Keratinocyte (primary cell): ENCODE data around the gene COPA. TPM values are rescaled to one million over a fixed set of nuclear protein-coding genes. Genes with fewer than 3 reads are reported as not detected.
A peak's percentile ranks its signal among the peaks of the same experiment; 100 is the strongest.

ENCODE experiments used
- DNase-seq: peaks from one replicate; pipeline ENCODE4 v3.0.0-alpha.2; 2011; ENCODE audit warnings: low read depth, missing footprints, low spot score
- FAIRE-seq: peaks from 2 replicates; lab custom pipeline; 2011; peaks lifted over from hg19 to GRCh38; lab: Jason Lieb, UNC
- H2AFZ ChIP-seq: 2 replicates; pipeline ENCODE4 v1.6.0; 2012; ENCODE audit warnings: low read length, control low read depth, inconsistent platforms; ENCODE audit not compliant: control insufficient read depth
- H3K27ac ChIP-seq: 2 replicates; pipeline ENCODE4 v1.5.1; 2011; ENCODE audit warnings: low read length; ENCODE audit not compliant: control insufficient read depth, insufficient read depth
- H3K27me3 ChIP-seq: 3 replicates; pipeline ENCODE4 v1.6.0; 2011; ENCODE audit warnings: low read length; ENCODE audit not compliant: control insufficient read depth, insufficient read depth; ENCODE audit errors: extremely low read depth
- H3K36me3 ChIP-seq, 2 experiments: 2 replicates in 1 of 2; 3 replicates in 1 of 2; pipeline ENCODE4 v1.5.1; 2011; ENCODE audit warnings: low read length in 2 of 2, mild to moderate bottlenecking in 1 of 2; ENCODE audit not compliant: control insufficient read depth in 2 of 2, insufficient read depth in 2 of 2; ENCODE audit errors: extremely low read depth in 1 of 2
- H3K4me1 ChIP-seq: 3 replicates; pipeline ENCODE4 v1.5.1; 2011; ENCODE audit warnings: low read length; ENCODE audit not compliant: control insufficient read depth, insufficient read depth; ENCODE audit errors: extremely low read depth
- H3K4me2 ChIP-seq: 3 replicates; pipeline ENCODE4 v1.6.0; 2011; ENCODE audit warnings: low read depth, low read length; ENCODE audit not compliant: control insufficient read depth, insufficient read depth; ENCODE audit errors: extremely low read depth
- H3K4me3 ChIP-seq, 3 experiments: fragments of 200-600 bp in 1 of 3; sonication (generic) in 1 of 3; 2 replicates in 2 of 3; 3 replicates in 1 of 3; pipeline ENCODE4 v1.5.1; 2011 to 2016; ENCODE audit warnings: low read length in 3 of 3, mild to moderate bottlenecking in 3 of 3, control low read depth in 2 of 3, inconsistent platforms in 1 of 3, low read depth in 1 of 3, mixed read lengths in 1 of 3, mixed run types in 1 of 3, moderate library complexity in 1 of 3; ENCODE audit not compliant: control insufficient read depth in 2 of 3, insufficient read depth in 2 of 3; ENCODE audit errors: extremely low read depth in 1 of 3
- H3K79me2 ChIP-seq: 2 replicates; pipeline ENCODE4 v1.6.0; 2012; ENCODE audit warnings: low read length; ENCODE audit not compliant: control insufficient read depth, insufficient read depth
- H3K9ac ChIP-seq: 3 replicates; pipeline ENCODE4 v1.6.0; 2011; ENCODE audit warnings: low read length; ENCODE audit not compliant: control insufficient read depth, insufficient read depth; ENCODE audit errors: extremely low read depth
- H3K9me1 ChIP-seq: 3 replicates; pipeline ENCODE4 v1.6.0; 2011; ENCODE audit warnings: low read length; ENCODE audit not compliant: control insufficient read depth, insufficient read depth; ENCODE audit errors: extremely low read depth
- H3K9me3 ChIP-seq: 2 replicates; pipeline ENCODE4 v1.5.1; 2012; ENCODE audit warnings: low read depth, low read length; ENCODE audit not compliant: control insufficient read depth
- H4K20me1 ChIP-seq: 3 replicates; pipeline ENCODE4 v1.6.0; 2011; ENCODE audit warnings: low read length; ENCODE audit not compliant: control insufficient read depth, insufficient read depth; ENCODE audit errors: extremely low read depth
- CTCF ChIP-seq, 3 experiments: IDR thresholded peaks in 1 of 3; conservative IDR thresholded peaks in 1 of 3; optimal IDR thresholded peaks in 1 of 3; 2 replicates in 2 of 3; 3 replicates in 1 of 3; pipeline versions ENCODE3 to v1.5.1; 2011; ENCODE audit warnings: low read length in 3 of 3, mild to moderate bottlenecking in 3 of 3, moderate library complexity in 2 of 3, control low read depth in 1 of 3, inconsistent platforms in 1 of 3; ENCODE audit not compliant: insufficient read depth in 2 of 3; ENCODE audit errors: extremely low read depth in 1 of 3
- EZH2 ChIP-seq: IDR thresholded peaks from one replicate; pipeline ENCODE4 v1.6.1; 2012; ENCODE audit warnings: inconsistent platforms, mild to moderate bottlenecking, low read length, moderate library complexity
- dilution Hi-C: fragments of 300-500 bp; cut with MboI; formaldehyde crosslinking; loops from one replicate; pipeline ENCODE4 v1.7.0; 2020; ENCODE audit warnings: low sequenced_read_pairs; ENCODE audit not compliant: extremely low pct_ligation_motif_present
- polyA plus RNA-seq, 5 experiments: library from polyadenylated mRNA; depleted of rRNA in 3 of 5; stranded (reverse) in 3 of 5; stranded (forward) in 1 of 5; unstranded in 1 of 5; fragments of >200 nt; gene quantifications; 1 replicate in 1 of 5; 2 replicates in 3 of 5; 3 replicates in 1 of 5; pipeline versions ENCODE4 v1.2.1 to v1.2.3, GENCODE V29; 2011 to 2012; ENCODE audit warnings: missing spikeins in 2 of 5, low read depth in 1 of 5, low replicate concordance in 1 of 5

The COPA gene
- polyA plus RNA-seq, 1 donor (not counting 4 experiments of a cell fraction or from before 2014, with no cell fraction given): 169 TPM

GRCh38 chr1:160258177-160258798, 84.8 kb downstream of the COPA start:
- DNase-seq (no peak), FAIRE-seq (no peak)
- no peak overlapping the region for H2AFZ ChIP-seq
- peaks cover 32% of the 10 kb centered on the region for H3K4me1 ChIP-seq
- no peak overlapping the region for H3K4me3 ChIP-seq
- H3K9me3 ChIP-seq: no peaks in the 10 kb centered on the region
- H4K20me1 ChIP-seq: peaks cover 6% of the 10 kb centered on the region
- H3K27ac ChIP-seq: no peak overlapping the region
- no peak overlapping the region for H3K9ac ChIP-seq
- H3K36me3 ChIP-seq: peaks cover 1 to 10% of the 10 kb centered on the region in 2 experiments
- H3K27me3 ChIP-seq: no peaks in the 10 kb centered on the region
- H3K79me2 ChIP-seq: peaks cover 41% of the 10 kb centered on the region
- no peak overlapping the region for H3K4me2 ChIP-seq
- dilution Hi-C loops: no loop called here
- H3K9me1 ChIP-seq: no peaks in the 10 kb centered on the region
- TF ChIP-seq CTCF (optimal IDR thresholded peaks at IDR 0.05 in 1 of 3, IDR thresholded peaks at IDR 0.05 in 1 of 3, conservative IDR thresholded peaks at IDR 0.05 in 1 of 3; ENCODE audit: extremely low read depth in 1 of 3, insufficient read depth in 2 of 3, low read length in 3 of 3): no peak
- no peak for TF ChIP-seq EZH2

GRCh38 chr1:160257411-160258015, 85.5 kb downstream of the COPA start:
- H3K4me2 ChIP-seq: peak overlapping the region; percentile 37
- H3K9me1 ChIP-seq: no peaks in the 10 kb centered on the region
- DNase-seq (no peak), FAIRE-seq (no peak)
- H4K20me1 ChIP-seq: peaks cover 6% of the 10 kb centered on the region
- no peaks in the 10 kb centered on the region for H3K27me3 ChIP-seq
- H3K4me3 ChIP-seq: no peak overlapping the region
- peaks cover 1 to 10% of the 10 kb centered on the region in 2 experiments for H3K36me3 ChIP-seq
- TF ChIP-seq CTCF (optimal IDR thresholded peaks at IDR 0.05 in 1 of 3, IDR thresholded peaks at IDR 0.05 in 1 of 3, conservative IDR thresholded peaks at IDR 0.05 in 1 of 3; ENCODE audit: extremely low read depth in 1 of 3, insufficient read depth in 2 of 3, low read length in 3 of 3): no peak
- TF ChIP-seq EZH2: no peak
- H2AFZ ChIP-seq: no peak overlapping the region
- peaks cover 41% of the 10 kb centered on the region for H3K79me2 ChIP-seq
- no peak overlapping the region for H3K27ac ChIP-seq
- no peak overlapping the region for H3K9ac ChIP-seq
- peaks cover 27% of the 10 kb centered on the region for H3K4me1 ChIP-seq
- dilution Hi-C loops: no loop called here
- no peaks in the 10 kb centered on the region for H3K9me3 ChIP-seq
